PC-3 (cell line): ENCODE data around the gene LRRC63.

Experiments
- CTCF ChIP-seq: fragments of 300-600 bp; sonication (generic); conservative IDR thresholded peaks from 2 replicates; pipeline ENCODE4 v1.5.1; 2017; ENCODE audit warnings: antibody characterized with exemption, low read depth, mild to moderate bottlenecking, low read length
- EZH2phosphoT487 ChIP-seq: fragments of 300-600 bp; sonication (generic); IDR thresholded peaks from 2 replicates; pipeline ENCODE4 v1.6.1; 2018; ENCODE audit warnings: mild to moderate bottlenecking, antibody characterized with exemption, low read length, borderline replicate concordance

- TF ChIP-seq CTCF = no peak
- TF ChIP-seq EZH2phosphoT487 = no peak
Measured at GRCh38 chr13:46185634-46186033, 26.1 kb upstream of the LRRC63 start.
